ENCODE data around the gene ANAPC1.
"Not testable (repeated sequence)": the region's sequence is repeated elsewhere in the genome, so short reads cannot be mapped to it uniquely, and the experiment has no call there.

The ANAPC1 gene

GRCh38 chr2:111834221-111834620 is 49.8 kb downstream of the ANAPC1 start:
- CTCF ChIA-PET; H3K27ac ChIP-seq (ENCODE audit: insufficient read depth in 1 of 2, low read depth in 1 of 2, low read length in 2 of 2, poor library complexity in 1 of 2, severe bottlenecking in 2 of 2); H3K4me1 ChIP-seq (ENCODE audit: control extremely low read depth in 1 of 4, control insufficient read depth in 4 of 4, insufficient read depth in 4 of 4, low read length in 3 of 4); H3K27me3 ChIP-seq (replicated peaks in 2 of 5; ENCODE audit: control insufficient read depth in 4 of 5, insufficient read depth in 5 of 5, low read length in 4 of 5); DNase-seq; POLR2A ChIA-PET; H3K4me3 ChIP-seq (ENCODE audit: control insufficient read depth in 1 of 7, extremely low read depth in 1 of 7, insufficient read depth in 4 of 7, low read depth in 2 of 7, low read length in 6 of 7); H3K9me3 ChIP-seq (ENCODE audit: control extremely low read depth in 1 of 5, control insufficient read depth in 4 of 5, insufficient read depth in 2 of 5, low read depth in 1 of 5, low read length in 4 of 5): not testable (repeated sequence)
- peaks cover 2 to 22% (median 11%) of the 10 kb centered on the region in 4 experiments for H3K36me3 ChIP-seq (ENCODE audit: control insufficient read depth in 4 of 4, insufficient read depth in 4 of 4, low read length in 3 of 4)
- WGBS (ENCODE audit: insufficient coverage): no CpG with 5 or more reads among the region's 3 CpGs

GRCh38 chr2:111830479-111830878 is 53.5 kb downstream of the ANAPC1 start:
- WGBS (ENCODE audit: insufficient coverage): no CpG with 5 or more reads among the region's 1 CpG

DNA sequence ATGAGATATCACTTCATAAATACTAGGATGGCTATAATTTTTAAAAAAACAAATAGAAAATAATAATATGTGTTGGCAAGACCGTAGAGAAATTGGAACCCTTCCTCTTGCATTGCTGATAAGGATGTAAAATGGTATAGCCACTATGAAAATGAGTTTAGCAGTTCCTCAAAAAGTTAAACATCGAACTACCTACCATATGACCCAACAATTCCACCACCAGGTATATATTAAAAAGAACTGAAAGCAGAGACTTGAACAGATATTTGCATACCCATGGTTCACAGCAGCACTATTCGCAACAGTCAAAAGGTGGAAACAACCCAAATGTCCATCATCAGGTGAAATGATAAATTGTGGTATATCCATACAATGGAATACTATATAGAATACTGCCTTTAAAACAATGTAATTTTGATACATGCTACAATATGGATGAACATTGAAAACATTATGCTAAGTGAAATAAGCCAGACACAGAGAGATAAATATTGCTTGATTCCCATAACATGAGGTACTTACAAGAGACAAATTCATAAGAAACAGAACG is 55.7 kb downstream of the ANAPC1 start:
- CTCF ChIA-PET; H3K4me3 ChIP-seq (ENCODE audit: control insufficient read depth in 1 of 7, extremely low read depth in 1 of 7, insufficient read depth in 4 of 7, low read depth in 2 of 7, low read length in 6 of 7); DNase-seq; H3K27me3 ChIP-seq (replicated peaks in 2 of 5; ENCODE audit: control insufficient read depth in 4 of 5, insufficient read depth in 5 of 5, low read length in 4 of 5); POLR2A ChIA-PET; H3K4me1 ChIP-seq (ENCODE audit: control extremely low read depth in 1 of 4, control insufficient read depth in 4 of 4, insufficient read depth in 4 of 4, low read length in 3 of 4); H3K9me3 ChIP-seq (ENCODE audit: control extremely low read depth in 1 of 5, control insufficient read depth in 4 of 5, insufficient read depth in 2 of 5, low read depth in 1 of 5, low read length in 4 of 5); H3K27ac ChIP-seq (ENCODE audit: insufficient read depth in 1 of 2, low read depth in 1 of 2, low read length in 2 of 2, poor library complexity in 1 of 2, severe bottlenecking in 2 of 2): not testable (repeated sequence)
- H3K36me3 ChIP-seq (ENCODE audit: control insufficient read depth in 4 of 4, insufficient read depth in 4 of 4, low read length in 3 of 4): peaks cover 2 to 38% (median 10%) of the 10 kb centered on the region in 4 experiments
- 100% methylated on average over 1 of the region's 4 CpGs for WGBS (ENCODE audit: insufficient coverage)

More at GRCh38 chr2:111830479-111830878, 53.5 kb downstream of the ANAPC1 start:
- H3K4me3 ChIP-seq (ENCODE audit: control insufficient read depth in 1 of 7, extremely low read depth in 1 of 7, insufficient read depth in 4 of 7, low read depth in 2 of 7, low read length in 6 of 7); DNase-seq; H3K9me3 ChIP-seq (ENCODE audit: control extremely low read depth in 1 of 5, control insufficient read depth in 4 of 5, insufficient read depth in 2 of 5, low read depth in 1 of 5, low read length in 4 of 5); H3K27ac ChIP-seq (ENCODE audit: insufficient read depth in 1 of 2, low read depth in 1 of 2, low read length in 2 of 2, poor library complexity in 1 of 2, severe bottlenecking in 2 of 2); CTCF ChIA-PET; POLR2A ChIA-PET; H3K4me1 ChIP-seq (ENCODE audit: control extremely low read depth in 1 of 4, control insufficient read depth in 4 of 4, insufficient read depth in 4 of 4, low read length in 3 of 4); H3K27me3 ChIP-seq (replicated peaks in 2 of 5; ENCODE audit: control insufficient read depth in 4 of 5, insufficient read depth in 5 of 5, low read length in 4 of 5): not testable (repeated sequence)
- H3K36me3 ChIP-seq (ENCODE audit: control insufficient read depth in 4 of 4, insufficient read depth in 4 of 4, low read length in 3 of 4): peaks cover 2 to 32% (median 14%) of the 10 kb centered on the region in 4 experiments

DNA sequence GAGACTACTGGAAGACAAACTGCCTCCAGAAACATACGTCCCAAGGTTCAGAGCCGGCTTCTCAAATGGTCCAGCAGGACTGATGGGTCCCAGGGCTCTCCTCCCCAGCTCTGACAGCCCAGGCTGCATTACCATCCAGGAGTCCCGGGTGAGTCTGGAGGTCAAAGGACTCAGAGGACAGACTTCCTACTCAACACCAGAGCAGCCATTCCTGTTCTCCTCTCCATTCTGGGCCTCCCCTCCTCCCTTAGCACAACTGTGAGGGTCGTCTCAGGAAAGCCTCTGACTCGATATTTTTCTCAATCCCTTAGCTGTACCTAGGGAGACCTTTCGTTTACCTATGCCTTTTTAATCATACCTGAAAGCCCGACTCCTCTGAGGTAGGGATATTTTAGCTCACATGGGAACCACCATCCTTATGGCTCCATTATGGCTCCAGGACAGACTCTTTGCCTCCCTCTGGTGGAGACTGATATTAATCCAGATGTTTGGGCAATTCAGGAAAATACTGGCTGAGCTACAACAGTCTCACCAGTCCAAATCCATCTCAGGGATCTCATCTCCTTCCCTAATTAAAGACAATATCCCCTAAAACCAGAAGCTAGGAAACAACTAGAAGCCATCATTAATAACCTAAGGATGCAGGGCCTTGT is 70.9 kb downstream of the ANAPC1 start:
- H3K36me3 ChIP-seq (ENCODE audit: control insufficient read depth in 4 of 4, insufficient read depth in 4 of 4, low read length in 3 of 4); H3K9me3 ChIP-seq (ENCODE audit: control extremely low read depth in 1 of 5, control insufficient read depth in 4 of 5, insufficient read depth in 2 of 5, low read depth in 1 of 5, low read length in 4 of 5); H3K4me3 ChIP-seq (ENCODE audit: control insufficient read depth in 1 of 7, extremely low read depth in 1 of 7, insufficient read depth in 4 of 7, low read depth in 2 of 7, low read length in 6 of 7); CTCF ChIA-PET; H3K4me1 ChIP-seq (ENCODE audit: control extremely low read depth in 1 of 4, control insufficient read depth in 4 of 4, insufficient read depth in 4 of 4, low read length in 3 of 4); H3K27me3 ChIP-seq (replicated peaks in 2 of 5; ENCODE audit: control insufficient read depth in 4 of 5, insufficient read depth in 5 of 5, low read length in 4 of 5); DNase-seq; H3K27ac ChIP-seq (ENCODE audit: insufficient read depth in 1 of 2, low read depth in 1 of 2, low read length in 2 of 2, poor library complexity in 1 of 2, severe bottlenecking in 2 of 2); POLR2A ChIA-PET: not testable (repeated sequence)
- no CpG with 5 or more reads among the region's 7 CpGs for WGBS (ENCODE audit: insufficient coverage)

GRCh38 chr2:111790633-111791032 is 93.4 kb downstream of the ANAPC1 start:
- POLR2A ChIA-PET; CTCF ChIA-PET; H3K4me3 ChIP-seq (ENCODE audit: control insufficient read depth in 1 of 7, extremely low read depth in 1 of 7, insufficient read depth in 4 of 7, low read depth in 2 of 7, low read length in 6 of 7); DNase-seq; H3K27me3 ChIP-seq (replicated peaks in 2 of 5; ENCODE audit: control insufficient read depth in 4 of 5, insufficient read depth in 5 of 5, low read length in 4 of 5); H3K36me3 ChIP-seq (ENCODE audit: control insufficient read depth in 4 of 4, insufficient read depth in 4 of 4, low read length in 3 of 4); H3K4me1 ChIP-seq (ENCODE audit: control extremely low read depth in 1 of 4, control insufficient read depth in 4 of 4, insufficient read depth in 4 of 4, low read length in 3 of 4); H3K9me3 ChIP-seq (ENCODE audit: control extremely low read depth in 1 of 5, control insufficient read depth in 4 of 5, insufficient read depth in 2 of 5, low read depth in 1 of 5, low read length in 4 of 5); H3K27ac ChIP-seq (ENCODE audit: insufficient read depth in 1 of 2, low read depth in 1 of 2, low read length in 2 of 2, poor library complexity in 1 of 2, severe bottlenecking in 2 of 2): not testable (repeated sequence)
- no CpG with 5 or more reads among the region's 1 CpG for WGBS (ENCODE audit: insufficient coverage)

DNA sequence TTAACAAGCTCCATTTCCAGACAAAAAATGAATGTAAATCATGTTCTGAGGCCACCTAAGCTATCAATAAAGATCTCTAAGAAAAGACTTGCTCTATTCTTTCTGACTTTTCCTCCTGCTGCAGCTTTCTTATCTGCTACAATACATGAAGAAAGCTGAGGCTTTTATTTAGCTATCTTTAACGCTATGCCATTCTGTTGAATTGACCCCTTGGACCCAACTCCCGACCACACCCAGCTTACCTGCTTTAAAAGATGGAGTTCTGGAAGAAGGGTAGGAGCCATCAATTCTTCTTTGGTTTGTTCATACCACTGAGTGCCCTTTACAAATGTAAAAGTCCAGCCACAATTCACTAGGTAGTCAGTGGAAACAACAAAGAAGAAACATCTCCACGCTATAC is 99.9 kb downstream of the ANAPC1 start:
- H3K4me3 ChIP-seq (ENCODE audit: control insufficient read depth in 1 of 7, extremely low read depth in 1 of 7, insufficient read depth in 4 of 7, low read depth in 2 of 7, low read length in 6 of 7); CTCF ChIA-PET; H3K27me3 ChIP-seq (replicated peaks in 2 of 5; ENCODE audit: control insufficient read depth in 4 of 5, insufficient read depth in 5 of 5, low read length in 4 of 5); H3K4me1 ChIP-seq (ENCODE audit: control extremely low read depth in 1 of 4, control insufficient read depth in 4 of 4, insufficient read depth in 4 of 4, low read length in 3 of 4); H3K9me3 ChIP-seq (ENCODE audit: control extremely low read depth in 1 of 5, control insufficient read depth in 4 of 5, insufficient read depth in 2 of 5, low read depth in 1 of 5, low read length in 4 of 5); DNase-seq; H3K27ac ChIP-seq (ENCODE audit: insufficient read depth in 1 of 2, low read depth in 1 of 2, low read length in 2 of 2, poor library complexity in 1 of 2, severe bottlenecking in 2 of 2); H3K36me3 ChIP-seq (ENCODE audit: control insufficient read depth in 4 of 4, insufficient read depth in 4 of 4, low read length in 3 of 4); POLR2A ChIA-PET: not testable (repeated sequence)
- no CpG with 5 or more reads among the region's 3 CpGs for WGBS (ENCODE audit: insufficient coverage)

GRCh38 chr2:111782195-111782594 is 101.8 kb downstream of the ANAPC1 start:
- H3K4me3 ChIP-seq (ENCODE audit: control insufficient read depth in 1 of 7, extremely low read depth in 1 of 7, insufficient read depth in 4 of 7, low read depth in 2 of 7, low read length in 6 of 7); H3K27ac ChIP-seq (ENCODE audit: insufficient read depth in 1 of 2, low read depth in 1 of 2, low read length in 2 of 2, poor library complexity in 1 of 2, severe bottlenecking in 2 of 2); H3K36me3 ChIP-seq (ENCODE audit: control insufficient read depth in 4 of 4, insufficient read depth in 4 of 4, low read length in 3 of 4); CTCF ChIA-PET; DNase-seq; H3K9me3 ChIP-seq (ENCODE audit: control extremely low read depth in 1 of 5, control insufficient read depth in 4 of 5, insufficient read depth in 2 of 5, low read depth in 1 of 5, low read length in 4 of 5); POLR2A ChIA-PET; H3K4me1 ChIP-seq (ENCODE audit: control extremely low read depth in 1 of 4, control insufficient read depth in 4 of 4, insufficient read depth in 4 of 4, low read length in 3 of 4); H3K27me3 ChIP-seq (replicated peaks in 2 of 5; ENCODE audit: control insufficient read depth in 4 of 5, insufficient read depth in 5 of 5, low read length in 4 of 5): not testable (repeated sequence)
- WGBS (ENCODE audit: insufficient coverage): no CpG with 5 or more reads among the region's 6 CpGs
